GM19035 (cell line): ENCODE data around the gene GNG2.

Source experiments
- ATAC-seq: cut with Tn5 transposase; IDR thresholded peaks from one replicate; pipeline ENCODE4 v1.9.1; 2021; ENCODE audit not compliant: unreplicated experiment

Gene GNG2

DNA sequence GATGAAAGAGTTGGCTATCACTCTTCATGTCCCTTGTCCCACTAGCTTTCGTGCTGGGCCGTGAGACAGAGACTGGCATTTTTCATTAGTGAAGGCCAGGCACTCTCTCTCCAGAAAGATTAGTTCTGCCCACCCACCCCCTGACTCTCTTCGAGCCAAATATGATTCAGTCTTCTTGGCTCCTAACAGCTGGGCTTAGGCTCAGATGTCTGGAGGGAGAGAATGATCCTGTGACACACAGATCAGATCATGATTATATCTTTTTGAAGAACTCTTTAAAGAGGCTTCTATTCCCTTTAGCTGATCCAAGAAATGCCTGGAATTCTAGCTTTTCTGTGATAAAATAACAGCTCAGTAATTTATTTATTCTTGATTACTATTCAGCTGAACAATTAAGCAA, 5.2 kb upstream of the GNG2 start:
- no peak for ATAC-seq

DNA sequence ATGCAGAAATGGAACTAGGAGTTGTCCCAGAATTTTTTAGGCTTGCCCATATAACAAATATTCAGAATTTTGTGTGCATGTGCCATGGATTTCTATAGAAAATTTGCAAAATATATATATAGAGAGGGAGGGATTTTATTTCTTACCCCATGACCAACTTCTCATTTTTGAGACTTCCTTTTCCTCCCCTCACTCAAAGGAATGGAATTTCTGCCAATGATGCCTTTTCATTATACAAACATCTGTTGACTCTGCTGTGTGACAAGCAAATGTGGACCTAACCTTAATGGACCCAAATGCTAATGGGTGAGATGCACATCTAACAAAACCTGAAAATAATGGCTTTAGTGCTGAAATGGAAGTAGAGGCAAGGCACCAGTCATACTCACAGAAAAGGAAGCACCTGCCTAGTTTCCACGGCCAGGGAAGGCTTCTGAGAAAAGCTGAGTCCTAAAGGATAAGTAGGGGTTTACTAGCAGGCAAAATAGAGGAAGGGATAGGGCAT, 3.6 kb upstream of the GNG2 start:
- no peak for ATAC-seq

DNA sequence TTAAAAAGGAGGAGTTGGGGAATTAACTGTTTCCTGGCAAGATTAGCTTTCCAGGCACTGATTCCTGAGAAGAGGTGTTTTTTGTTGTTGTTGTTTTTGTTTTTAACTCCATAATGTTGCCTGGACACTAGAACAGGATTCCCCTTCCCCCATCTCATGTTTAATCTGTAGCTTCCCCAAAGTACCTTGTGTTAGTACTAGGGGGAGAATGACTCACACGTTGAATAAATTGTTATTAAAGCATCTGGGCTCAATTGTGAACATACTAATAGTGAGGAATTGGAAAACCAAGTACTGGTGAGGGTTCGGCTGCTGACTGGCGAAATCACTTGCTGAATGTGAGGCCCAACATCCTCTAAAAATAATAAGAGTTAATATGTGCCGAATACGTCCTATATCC, 1.3 kb upstream of the GNG2 start:
- ATAC-seq, result no peak

DNA sequence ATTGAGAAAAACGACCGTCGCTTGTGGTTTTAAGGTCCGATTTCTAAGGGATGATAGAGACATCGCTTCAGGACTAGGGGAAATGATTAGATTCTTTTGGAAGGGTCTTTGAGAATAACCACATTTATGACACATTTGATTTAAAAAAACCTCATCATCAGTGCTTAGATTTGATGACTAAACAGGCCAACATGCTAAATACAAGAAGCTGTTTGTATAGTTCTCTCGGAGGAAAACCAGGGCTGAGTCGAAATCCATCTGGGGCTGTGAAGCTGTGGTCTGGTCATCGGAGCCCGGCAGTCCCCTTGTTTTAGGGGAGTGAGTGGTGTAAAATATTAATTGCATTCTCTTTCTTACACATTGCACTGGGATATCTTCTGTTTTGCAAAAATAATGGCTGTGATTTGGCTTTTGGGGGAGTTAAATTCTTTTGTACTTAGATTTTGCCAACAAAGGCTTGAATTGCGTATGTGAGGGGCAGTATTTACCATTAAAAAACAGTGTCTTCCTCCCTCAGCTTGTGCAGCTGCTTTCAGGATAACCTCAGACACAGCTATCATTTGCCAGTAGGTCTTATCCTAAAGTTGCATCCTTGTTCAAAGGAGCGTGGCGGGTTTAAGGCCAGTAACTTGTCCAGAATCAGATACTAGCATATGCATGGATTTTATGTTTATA, 550 bp downstream of the GNG2 start:
- peak; percentile 11 for ATAC-seq

DNA sequence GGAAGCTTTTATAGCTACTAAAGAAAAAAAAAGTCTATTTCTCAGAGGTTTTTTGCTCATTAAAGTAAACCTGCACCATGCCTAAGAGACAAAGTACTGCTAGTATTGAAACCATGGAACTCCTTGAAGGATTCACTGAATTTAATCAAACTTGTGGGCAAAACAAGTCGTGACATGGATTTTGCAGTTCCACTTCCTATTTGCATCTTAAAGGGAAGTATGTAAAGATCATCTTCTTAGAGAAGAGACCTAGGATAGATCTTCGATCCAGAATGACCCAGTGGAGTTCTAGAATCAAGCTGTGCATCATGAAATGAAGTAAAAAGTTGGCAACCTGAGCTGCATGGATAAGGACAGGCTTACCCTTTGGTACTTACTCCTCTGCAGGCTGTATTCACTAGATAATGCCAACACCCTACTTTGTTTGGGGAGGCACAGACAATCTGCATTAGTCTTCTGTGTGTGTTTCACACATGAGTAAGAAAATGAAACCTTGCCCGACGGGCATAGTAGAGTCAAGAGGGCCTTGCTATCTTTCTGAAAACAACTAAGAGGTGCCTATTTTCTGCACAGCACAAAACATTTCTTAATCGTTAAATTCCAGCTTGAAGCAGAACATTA, 1.9 kb downstream of the GNG2 start:
- no peak for ATAC-seq

DNA sequence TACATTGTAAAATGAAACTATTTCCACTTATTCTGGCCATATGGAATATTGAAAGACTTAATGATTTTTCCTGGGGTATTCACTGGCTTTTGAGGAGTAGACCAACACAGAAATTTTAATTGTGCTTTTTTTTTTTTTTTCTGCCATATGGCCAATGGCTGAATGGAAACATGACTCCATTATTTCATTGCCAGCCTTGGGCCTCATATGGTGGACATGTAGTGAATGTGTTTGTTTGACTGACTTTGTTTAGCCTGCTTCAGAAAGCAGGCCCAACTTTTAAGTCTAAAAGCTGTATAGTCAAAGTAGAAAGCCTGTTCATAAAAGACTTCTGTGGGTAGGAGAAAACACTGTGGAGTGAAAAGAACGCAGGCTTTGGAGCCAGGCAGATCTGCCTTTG, 2.4 kb downstream of the GNG2 start:
- ATAC-seq, result no peak

DNA sequence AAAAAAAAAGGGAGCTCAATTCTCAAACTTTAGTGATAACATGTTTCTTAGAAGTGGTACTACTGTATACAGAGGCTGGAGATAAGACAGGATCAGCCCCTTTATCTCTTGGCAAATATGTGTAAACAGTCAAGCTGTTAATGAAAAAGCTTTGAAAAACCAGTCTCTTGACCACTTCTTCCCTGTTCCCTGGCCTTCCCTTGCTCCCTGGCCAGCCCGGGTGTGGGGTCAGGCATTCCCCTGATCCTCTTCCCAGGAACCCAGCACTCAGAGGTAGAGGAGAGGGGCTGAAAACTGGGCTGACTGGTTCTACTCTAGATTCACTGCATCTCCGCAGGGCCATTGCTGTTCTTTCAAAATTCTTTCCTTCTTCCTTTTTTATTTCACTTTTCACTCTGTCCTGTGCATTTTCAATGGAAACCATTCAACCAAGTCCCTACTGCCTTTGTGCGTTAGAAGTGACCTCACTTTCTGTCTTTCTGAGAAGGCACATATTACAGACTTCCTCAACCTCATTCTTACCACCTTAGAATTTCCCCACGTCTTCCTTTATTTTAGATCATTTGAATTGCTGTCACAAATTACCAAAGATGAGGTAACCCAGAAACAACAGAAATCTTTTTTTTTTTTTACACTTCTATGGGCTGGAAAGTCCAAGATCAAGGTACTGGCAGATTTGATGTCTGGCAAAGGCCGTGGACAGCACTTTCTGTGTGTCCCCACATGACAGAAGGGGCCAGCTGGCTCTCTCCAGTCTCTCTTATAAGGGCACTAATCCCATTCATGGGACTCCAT, 5.7 kb downstream of the GNG2 start:
- ATAC-seq, result no peak

DNA sequence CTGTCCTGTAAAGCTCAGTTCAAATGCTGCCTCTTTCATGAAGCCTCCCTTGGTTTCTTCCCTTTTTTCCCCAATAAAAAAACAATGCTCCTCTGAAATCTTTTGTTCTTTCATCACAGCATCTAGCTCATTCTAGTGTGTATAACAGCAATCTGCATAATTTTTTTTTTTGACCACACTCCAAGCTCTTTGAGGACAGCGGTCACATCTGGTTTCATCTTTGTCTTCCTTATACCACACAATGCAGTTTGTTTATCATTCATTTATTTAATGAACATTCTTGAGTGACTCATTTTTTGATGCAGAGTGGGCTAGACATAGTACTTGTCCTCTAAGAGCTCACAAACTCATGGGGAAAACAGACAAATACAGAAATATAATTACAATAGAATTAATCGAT, 7.3 kb downstream of the GNG2 start:
- ATAC-seq, result no peak

DNA sequence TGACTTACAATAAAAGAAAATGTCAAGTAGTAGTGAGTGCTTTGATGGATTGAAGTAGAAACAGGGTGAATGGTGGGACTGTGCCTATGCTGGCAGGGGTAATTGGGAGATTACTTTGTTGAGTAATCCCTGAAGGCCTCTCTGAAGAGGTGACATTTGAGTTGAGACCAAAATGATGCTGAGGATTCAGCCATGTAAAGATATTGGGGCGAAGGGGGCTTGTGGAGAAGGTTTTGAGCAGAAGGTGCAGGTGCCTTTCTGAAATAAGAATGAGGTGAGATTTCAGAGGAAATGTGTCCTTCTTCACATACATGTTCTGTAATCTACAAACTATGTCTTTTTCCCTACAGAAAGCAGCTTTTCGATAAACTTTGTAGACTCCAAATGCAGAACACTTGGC, 8.0 kb downstream of the GNG2 start:
- no peak for ATAC-seq

DNA sequence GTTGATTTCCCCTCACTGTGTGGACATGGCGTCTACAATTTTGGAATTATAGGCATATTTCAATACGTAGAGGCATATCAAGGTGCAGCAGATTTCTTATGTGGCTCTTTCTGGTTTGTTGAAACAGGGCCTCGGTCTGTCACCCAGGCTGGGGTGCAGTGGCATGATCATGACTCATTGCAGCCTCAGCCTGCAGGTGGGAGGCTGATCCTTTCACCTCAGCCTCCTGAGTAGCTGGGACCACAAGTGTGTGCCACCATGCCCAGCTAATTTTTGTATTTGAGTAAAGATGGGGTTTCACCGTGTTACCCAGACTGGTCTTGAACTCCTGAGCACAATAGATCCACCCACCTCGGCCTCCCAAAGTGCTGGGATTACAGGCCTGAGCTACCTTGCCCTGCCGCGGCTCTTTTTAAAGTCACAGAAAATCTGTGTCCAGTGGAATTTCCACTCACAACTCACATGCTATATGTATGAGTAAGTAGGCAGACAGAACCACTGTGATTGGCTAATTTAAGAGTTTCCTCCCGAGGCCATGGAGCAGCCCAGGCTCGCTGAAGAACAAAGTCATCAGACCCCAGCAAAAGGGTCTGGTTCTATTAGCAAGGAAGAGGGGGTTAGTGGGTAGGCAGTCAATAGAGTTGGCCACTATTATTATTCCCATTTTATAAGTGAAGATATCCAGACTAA, 9.1 kb downstream of the GNG2 start:
- ATAC-seq, result no peak

DNA sequence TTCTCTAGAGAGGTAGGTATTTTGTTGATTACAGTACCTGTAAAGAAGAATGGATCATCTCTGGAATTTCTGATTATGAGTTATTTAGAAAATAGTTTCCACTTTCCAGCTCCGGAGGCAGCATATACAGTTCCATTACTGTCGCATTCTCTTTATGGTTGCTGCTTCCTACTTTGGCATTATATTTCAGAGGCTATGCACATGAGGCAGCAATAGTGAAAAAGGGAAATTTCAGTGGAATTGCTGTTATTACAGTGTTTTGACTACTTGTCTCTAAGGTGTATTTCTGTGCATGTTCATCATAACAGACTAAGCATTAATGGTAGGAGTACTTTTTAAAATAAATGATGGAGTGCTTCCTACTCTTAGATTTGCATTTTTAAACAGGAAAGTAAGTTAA, 10.2 kb downstream of the GNG2 start:
- no peak for ATAC-seq

DNA sequence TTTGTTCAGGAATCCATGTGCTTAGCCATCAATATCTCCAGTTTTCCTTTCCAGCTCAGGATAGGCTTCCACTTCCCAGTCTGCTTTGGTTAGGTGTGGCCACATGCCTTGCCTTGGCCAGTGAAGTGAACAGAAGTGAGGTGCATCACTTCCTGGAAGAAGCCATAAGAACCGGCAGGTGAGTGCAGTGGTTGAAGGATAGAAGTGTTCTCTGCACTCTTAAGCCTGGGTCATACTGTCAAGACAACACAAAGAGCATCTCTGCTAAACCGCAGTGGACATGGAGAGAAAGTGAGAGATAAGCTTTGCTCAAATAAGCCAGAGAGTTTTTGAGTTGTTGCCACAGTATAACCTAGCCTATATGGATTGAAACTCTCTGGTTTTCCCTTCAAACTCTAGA, 11.4 kb downstream of the GNG2 start:
- ATAC-seq, result no peak

DNA sequence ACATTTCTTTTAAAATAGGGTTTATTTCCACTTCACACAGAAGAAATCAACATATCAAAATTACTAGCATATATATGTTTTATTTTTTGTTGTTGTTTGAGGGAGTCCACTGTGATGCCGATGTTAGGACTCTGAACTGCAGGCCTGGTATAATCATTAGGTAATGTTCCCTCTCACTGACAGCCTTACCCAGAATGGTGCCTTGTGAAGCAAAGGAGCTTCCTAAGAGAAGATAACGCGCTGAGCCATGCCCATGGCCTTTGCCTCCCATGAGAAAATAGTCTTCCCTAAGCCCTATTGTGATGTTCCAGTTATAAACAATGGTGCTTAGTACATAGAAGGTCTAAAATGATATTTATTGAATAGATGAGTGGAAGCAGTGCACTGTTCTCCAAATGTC, 12.0 kb downstream of the GNG2 start:
- ATAC-seq, result no peak

DNA sequence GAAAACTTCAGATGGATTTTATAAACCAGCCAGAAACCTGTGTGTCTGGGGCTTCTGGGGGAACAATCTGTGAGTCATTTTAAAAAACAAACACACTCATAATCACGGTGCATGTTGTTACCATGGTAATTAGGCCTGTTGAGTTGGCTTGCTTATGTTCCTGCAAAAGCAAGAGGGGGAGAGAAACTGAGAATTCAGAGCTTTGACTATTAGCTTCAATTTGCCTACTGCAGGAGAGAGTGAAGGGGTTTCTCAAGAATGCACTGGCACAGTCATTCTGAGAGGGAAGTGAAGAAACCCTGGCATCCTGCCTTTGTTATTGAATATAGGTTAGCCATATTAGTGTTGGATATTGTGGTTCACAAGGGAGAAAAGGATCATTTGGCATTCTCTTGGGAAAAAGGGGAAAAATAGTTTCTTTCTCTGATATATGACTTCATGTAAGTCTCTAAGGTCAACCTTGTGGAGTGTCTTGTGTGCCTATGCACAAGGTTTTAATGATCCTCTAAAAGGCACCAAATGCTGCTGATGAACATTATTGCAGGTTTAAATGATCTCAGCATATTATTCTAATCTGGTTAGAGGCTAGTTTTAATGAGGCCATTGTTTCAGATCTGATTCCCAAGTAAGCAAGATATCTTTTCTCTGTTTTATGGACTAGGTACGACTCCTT, 12.9 kb downstream of the GNG2 start:
- ATAC-seq, result peak; percentile 92

DNA sequence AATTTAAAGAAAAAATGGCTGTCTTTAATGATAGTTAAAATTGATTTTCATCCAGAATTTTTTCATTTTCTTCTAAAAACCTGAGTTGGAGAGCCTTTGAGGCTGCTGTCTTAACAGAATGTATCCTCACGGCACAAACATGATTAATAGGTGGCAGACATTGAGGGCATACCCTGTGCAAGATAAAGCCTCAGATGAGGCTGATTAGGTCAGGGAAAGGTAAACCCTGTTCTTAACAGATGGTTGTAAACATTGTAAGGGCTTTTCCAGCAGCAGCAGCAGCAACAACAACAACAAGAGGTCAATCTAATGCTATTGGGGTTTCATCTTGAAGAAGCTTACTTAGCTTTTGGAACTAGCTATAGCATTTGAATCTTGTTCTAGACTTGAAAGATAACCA, 17.4 kb downstream of the GNG2 start:
- ATAC-seq, result no peak

DNA sequence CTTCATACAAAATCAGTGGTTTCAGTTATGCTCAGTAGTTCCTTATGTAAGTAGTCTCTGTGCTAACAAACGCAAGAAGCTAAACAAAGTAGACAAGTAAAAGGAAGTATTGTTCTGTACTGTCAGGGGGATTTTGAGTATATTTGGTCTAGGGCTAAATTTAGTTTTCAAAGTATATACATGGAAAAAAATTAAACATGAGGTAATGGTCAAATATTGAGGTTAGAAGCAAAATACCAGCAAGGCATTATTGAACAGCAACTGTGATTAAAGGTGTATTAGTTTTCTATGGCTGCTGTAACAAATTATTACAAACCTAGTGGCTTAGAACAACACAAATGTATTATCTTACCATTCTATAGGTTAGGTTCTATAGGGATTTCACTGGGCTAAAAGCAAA, 18.8 kb downstream of the GNG2 start:
- no peak for ATAC-seq

DNA sequence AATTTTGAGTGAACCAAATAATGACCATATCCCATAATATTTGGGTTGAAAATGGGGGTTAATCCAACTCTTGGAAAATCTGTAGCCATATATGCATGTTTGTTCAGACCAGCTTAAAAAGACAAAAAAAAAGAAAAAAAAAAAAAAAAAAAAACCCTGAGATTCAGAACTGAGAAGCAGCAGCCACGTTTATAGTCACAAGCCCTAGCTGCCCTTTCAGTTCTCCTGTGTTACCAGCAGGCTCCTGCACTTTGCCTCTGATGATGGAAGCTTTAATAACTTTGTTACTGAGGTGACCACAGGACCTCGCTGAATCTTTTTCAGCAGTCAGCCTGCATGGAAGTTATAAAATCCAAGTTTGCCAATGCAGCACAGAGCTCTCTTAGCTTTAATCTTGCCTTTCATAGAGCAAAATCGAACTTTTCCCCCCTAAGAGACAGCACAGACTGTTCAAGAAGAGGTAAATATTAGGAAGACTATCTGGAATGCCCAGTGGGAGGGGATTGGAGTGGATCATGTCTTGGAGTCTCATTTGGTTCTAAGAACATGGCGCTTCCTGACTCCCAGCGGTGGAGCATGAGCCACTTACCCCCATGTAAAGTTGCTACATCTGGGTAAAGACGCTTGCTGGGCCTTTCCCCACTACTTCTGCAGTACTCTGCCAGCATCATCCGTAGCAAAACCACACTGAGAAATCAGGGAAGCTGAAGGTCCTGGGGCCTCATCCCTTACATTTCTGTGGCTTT, 20.6 kb downstream of the GNG2 start:
- ATAC-seq, result peak; percentile 62

DNA sequence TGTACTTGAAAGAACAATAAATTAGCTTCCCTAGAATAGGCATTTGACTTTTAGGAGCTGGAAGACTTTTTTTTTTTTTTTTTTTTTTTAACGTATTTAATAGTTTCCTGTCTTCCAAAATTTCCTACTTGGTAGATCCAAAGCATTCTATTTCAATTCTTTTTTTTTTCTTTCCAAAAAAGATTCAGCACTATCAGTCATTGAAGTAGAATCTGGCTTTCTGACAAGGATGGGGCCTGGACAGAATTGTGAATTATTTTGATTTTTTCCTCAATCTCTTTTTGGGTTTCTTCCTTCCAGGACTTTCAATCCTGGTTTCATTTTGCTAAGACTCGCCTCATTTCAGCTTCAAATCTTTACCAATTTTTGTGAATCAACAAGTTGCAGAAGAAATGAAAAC, 21.2 kb downstream of the GNG2 start:
- no peak for ATAC-seq

DNA sequence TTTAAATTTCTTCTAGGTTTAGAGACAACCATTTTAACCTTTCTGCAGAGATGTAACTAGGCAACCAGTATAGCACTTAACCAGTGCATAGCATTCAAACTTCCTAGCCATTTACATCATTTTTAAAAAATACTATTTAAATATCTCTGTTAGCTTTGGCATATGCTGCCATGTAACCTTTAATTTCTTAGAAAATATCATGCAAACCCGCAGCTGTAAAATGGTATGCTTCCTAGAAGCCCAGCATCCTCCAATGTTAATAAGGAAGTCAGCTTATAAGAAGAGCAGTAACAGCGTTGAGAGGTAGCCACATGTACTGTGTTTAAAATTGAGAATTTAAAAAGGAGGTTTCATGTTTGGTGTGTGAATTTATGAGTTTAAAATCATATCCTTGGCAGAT, 22.8 kb downstream of the GNG2 start:
- no peak for ATAC-seq
